Stimulated activated CD4-positive, alpha-beta T cell treated with anti-CD3 and anti-CD28 coated beads, Interleukin-1b, Interleukin-23, amount 100 ng/mL, for 1 hour (primary cell): ENCODE measurements around the gene ZNRF1.

Source experiments
- DNase-seq, 2 donors: peaks; one replicate each; pipeline ENCODE4 v3.0.0-alpha.2; 2020; ENCODE audit warnings: low read depth in 2 of 2

ZNRF1 gene

GRCh38 chr16:75147968-75148310 is 149.1 kb downstream of the ZNRF1 start:
- no peak for DNase-seq

GRCh38 chr16:75148311-75149195 is 149.7 kb downstream of the ZNRF1 start, which contains the start of gene ZFP1:
Gene ZFP1, plus strand, starts transcription at chr16:75148524. Its CDS starts 4,428 bp downstream, at chr16:75152952.
- peak; percentile 84 to 91 for DNase-seq

- no peak for DNase-seq
These were observed 153.0 kb downstream of the ZNRF1 start for GRCh38 chr16:75151798-75152197.

- no peak for DNase-seq
These were observed 153.8 kb downstream of the ZNRF1 start for GRCh38 chr16:75152635-75153034.

GRCh38 chr16:75160386-75160785 is 161.6 kb downstream of the ZNRF1 start:
- DNase-seq = no peak
